Erythroblast (primary cell): Measurements from ENCODE around the gene MFSD11.

Experiments used
- GATA1 ChIP-seq: IDR thresholded peaks from 2 replicates; pipeline ENCODE4 v1.6.1; 2011; ENCODE audit warnings: low read depth, mild to moderate bottlenecking, control low read depth, low read length, moderate library complexity
- POLR2A ChIP-seq: IDR thresholded peaks from 2 replicates; pipeline ENCODE4 v1.6.1; 2011; ENCODE audit warnings: mild to moderate bottlenecking, low read length

DNA sequence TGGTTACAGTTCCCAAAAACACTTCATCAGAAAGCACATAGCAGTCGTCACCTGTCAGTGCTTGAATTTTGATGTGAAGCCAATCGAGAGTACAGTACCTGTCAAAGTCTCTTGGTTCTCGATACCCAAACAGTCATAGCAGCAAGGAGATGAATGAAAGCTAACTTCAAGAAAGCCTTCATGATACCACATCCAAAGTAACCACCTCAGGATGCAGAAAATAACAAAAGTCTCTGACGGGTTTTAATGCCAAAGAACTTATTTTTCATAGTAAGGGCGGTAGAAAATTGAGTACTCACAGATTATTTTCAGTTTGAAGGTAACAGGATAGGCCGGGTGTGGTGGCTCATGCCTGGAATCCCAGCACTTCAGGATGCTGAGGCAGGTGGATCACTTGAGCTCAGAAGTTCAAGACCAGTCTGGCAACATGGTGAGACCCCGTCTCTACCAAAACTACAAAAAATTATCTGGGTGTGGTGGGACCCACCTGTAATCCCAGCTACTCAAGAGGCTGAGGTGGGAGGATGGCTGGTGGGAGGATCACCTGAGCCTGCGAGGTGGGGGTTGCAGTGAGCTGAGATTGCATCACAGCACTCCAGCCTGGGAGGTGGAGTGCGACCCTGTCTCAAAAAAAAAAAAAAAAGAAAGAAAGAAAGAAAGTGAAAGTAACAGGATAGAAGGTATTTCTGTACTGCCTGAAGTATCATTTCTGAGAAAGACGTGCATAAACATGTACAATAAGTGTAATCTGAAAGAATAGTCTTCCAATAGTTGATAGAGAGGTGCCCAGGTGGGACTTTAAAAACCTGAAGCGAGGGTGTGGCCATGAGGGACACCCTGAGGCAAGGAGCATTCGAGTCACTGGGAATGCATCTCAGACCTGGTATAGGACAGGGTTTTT lies 15.4 kb downstream of the MFSD11 start:
- TF ChIP-seq POLR2A, result no peak
- no peak for TF ChIP-seq GATA1
